HG03280 (cell line): ENCODE data around the gene CDHR2.
"Not testable (repeated sequence)": the region's sequence is repeated elsewhere in the genome, so short reads cannot be mapped to it uniquely, and the experiment has no call there.

ENCODE experiments used
- ATAC-seq: cut with Tn5 transposase; IDR thresholded peaks from one replicate; pipeline ENCODE4 v1.9.1; 2021; ENCODE audit warnings: mild to moderate bottlenecking, moderate library complexity; ENCODE audit not compliant: unreplicated experiment

The CDHR2 gene

DNA sequence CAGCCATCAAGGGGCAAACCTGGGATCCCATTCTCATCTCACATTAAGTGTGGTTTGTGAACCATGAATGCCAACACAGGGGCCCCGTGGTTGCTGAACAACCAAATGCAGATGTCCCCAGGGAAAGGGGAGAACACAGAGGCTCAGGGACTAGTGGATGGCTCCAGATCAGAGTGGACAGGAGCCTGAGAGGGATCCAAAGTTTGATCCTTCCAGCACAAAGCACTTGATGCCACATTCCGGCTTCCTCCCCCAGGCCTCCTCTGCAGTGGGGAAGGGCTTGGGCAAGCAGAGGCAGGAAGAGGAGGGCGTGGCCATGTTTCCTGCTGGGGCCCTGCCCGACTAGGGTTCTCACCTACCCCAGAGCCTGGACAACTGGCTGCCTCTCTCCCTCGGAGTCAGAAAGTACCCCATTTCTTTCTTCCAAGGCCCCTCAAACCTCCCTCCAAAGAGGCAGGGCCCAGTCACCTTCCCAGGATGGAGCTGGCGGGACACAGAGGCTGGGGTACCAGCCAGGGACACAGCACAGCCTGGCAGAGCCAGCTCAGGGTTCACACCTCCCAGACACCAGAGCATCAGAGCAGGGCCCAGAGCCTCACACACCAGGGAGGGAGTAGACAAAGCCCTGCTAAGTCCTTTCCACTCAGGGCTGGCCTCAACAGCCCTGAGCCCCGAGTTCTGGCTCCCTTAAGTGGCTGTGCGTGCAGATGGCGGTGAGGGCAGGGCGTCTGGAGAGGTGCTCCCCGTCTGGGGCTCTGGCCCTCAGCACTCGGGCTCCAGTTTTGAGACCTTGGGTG lies 7.6 kb upstream of the CDHR2 start:
- ATAC-seq = no peak

DNA sequence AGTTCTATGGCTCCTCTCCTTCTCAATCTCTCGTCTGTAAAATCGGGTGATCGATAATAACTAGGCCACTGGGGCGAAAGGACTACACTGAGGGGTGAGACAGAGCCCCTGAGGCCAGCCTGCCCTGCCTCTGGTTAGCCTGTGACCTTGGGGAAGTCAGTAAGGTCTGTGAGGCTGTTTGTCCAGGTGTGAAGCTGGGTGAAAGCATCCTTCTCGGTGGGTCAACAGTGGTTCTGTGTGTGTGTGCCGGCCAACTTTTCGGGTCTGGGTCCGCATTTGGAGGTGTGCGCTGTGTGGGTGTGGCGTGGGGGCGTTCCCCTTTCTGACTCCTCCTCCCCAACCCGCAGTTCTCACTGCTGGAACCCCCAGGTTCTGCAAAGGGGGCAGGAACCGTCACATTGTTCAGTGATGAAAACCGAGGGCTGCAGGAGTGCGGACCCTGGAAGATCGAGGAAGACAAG lies 7.0 kb upstream of the CDHR2 start:
- ATAC-seq = no peak

DNA sequence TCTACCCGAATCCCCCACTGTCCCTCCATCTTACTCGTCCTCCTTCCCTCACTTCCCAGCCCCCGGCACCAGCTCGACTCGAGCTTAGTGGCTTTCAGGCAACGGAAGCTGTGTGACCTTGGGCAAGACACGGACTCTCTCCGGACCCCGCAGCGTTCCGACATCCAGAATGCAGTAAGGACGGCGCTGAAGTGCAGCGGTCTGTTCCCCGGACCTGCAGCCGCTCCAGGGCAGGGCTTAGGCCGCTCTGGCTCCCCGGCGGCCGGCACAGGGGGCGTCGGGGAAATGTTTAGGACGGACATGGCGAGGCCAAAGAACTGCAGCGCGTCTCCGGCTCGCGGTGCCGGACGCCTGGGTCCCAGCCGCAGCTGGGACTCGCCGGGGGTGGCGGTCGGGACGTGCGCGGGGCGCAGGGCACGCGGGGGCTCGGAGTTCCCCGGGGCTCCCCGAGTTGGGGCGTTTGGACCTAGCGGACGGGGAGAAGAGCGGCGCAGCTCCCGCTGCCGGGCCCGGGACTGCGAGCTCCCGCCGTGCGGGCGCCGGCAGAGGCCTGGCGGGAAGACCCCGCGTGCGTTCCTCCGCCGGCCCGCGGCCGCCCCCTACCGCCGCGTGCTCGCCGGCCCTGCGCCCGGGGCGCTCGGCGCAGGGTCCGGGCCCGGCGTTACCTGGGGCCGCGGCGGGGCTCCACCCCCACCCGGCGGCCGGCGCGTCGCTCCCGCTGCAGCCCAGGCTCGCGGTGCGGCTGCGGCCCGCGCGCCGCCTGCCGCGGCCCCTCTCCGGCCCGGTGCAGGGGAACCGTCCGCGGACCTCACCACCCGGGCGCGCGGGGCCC lies 6.3 kb upstream of the CDHR2 start:
- peak; percentile 46 for ATAC-seq

DNA sequence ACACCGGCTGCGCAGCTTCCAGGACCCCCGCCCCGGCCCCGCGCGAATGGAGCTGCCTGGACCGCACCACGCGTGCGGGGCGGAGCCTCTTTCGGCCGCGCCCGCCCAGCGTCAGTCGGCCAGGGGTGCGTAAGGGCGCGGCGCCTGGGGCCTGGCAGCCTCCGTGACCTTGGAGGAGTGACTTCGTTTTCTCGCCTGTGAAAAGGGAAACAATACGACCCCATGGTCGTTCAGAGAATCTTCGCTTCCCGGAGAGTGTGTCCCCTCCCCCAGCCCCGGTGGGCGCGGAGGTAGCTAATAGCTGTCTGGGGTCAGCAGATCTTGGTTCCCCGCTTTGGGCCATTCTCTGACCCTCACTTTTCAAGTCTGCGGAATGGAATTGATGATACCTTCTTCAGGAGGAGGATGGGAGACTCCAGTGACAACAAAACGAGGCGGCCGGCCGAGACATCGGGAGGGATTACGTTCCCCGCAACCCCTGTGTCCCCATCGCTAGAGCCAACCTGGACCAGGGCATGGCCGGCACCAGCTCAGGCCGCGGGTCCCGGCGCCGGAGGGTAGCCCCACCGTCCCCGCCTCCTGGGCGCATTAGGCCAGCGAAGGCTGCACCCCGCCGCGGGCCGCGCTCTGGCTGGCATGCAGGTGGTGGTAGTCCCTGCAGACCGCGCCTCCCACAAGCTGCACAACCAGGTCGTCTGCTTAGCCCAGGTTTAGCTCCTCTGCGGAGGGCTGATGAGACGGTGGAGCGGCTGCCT lies 5.5 kb upstream of the CDHR2 start:
- peak; percentile 69 for ATAC-seq

DNA sequence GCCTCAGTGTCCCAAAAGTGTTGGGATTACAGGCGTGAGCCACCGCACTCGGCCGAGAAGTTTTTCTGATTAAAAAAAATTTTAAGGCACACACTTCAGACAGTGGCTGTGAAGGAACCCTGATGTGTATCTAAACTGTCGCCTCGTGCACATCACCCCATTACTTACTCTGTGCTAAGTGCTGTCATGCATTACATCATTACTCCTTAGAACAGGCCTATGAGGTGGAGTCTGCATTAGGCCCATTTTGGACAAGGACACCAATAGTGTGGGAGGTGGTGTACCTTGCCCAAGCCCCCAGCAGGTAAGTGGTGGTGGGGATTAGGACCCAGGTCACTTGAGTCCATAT lies 3.8 kb upstream of the CDHR2 start:
- ATAC-seq = no peak

DNA sequence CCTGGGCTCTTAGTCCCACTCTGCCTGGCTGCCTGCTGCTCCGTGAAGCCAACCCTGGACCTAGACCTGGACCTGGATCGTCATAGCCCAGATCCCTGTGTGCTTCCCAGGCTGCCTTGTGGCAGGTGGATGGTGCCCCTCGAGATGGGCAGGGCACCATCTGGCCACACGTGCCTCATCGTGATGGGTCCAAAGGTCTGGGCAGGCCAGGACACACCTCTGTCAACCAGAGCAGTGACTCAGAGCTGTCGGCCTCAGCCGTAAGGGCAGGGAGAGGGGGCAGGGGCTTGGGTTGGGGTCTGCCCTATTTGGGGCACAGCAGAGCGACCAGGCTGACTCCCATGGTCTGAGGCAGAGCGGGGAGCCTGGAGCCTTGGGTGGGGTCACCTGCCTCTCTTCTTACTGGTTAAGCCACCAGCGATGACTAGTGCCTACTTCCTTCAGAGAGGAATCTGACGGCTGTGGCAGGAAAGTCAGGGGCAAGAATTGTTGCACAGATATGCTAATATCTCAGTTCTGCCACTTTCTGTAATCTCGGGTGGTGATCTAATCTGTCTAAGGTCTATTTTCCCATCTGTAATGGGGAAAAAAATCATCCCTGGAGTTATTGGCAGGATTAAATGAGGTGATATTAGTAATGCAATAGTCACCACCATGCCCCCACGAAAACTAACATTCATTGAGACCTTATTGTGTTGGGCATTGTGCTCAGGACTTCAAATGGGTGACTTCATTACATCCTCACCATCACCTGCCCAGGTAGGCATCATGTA lies 3.2 kb upstream of the CDHR2 start:
- ATAC-seq = no peak

DNA sequence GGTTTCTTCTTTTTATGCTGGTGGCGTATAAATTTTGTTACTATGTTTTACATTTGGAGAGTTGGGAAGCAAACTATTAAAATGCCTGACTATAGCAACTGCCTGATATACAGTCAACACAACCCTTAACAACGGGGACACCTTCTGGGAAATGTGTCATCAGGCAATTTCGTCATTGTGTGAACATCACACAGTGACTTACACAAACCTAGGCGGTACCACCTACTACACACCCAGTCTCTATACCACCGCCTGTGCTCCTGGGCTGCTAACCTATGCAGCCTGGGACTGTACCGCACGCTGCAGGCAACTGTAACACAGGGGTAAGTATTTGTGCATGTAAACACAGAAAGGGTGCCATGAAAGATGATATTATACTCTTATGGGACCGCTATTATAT lies 1.3 kb upstream of the CDHR2 start:
- no peak for ATAC-seq

DNA sequence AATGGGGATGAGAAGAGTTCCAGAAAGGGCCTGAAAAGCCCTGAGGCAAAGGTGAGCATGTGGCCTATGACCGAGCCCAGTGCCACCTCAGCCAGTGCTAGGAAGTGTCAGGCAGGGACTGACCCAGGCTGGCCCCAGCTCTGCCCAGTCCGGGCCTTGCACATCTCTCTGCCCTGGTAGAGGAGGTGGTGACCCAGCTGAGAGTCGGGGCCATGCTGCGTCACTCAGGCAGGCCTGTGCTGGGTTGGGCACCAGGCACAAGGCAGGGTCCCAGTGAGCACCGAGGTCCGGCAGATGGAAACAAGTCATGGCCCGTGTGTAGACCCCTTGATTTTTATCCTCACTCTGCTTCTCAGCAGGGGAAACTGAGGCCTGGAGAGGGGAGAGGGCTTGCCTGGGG lies 729 bp downstream of the CDHR2 start:
- no peak for ATAC-seq

DNA sequence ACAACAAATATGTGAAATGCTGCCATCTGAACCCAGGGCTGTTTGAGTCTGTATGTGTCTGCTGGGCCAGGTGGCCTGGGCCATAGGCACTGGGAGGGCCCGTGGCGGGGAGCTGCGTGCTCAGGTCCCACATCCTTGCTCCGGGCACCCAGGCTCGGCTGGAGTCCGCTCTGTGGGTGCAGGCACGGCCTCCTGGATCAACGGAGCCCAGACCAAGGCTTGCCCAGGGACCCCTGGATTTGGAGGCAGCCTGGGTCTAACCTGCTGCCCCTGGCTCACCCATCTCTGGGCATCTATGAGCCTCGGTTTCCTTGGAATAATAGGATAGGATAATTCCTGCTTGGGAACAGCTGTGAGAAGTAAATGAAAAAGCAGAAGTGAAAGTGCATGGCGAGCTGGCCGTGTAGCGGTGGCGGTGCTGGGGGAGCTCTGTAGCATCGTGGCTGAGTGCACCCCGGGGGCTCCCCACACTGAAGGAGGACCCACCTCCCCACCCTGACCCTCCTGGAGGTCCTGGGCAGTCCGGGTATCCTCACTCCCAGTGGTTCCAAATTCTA lies 1.2 kb downstream of the CDHR2 start:
- ATAC-seq = no peak

DNA sequence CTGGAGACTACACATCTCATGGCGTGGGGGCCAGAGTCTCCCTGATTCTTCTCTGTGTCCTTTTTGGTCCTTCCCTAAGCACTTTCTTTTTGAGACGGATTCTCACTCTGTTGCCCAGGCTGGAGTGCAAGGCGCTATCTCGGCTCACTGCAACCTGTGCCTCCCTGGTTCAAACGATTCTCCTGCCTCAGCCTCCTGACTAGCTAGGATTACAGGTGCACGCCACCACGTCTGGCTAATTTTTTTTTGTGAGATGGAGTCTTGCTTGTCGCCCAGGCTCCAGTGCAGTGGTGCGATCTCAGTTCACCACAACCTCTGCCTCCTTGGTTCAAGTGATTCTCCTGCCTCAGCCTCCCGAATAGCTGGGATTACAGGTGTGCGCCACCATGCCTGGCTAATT lies 1.8 kb downstream of the CDHR2 start:
- not testable (repeated sequence) for ATAC-seq

DNA sequence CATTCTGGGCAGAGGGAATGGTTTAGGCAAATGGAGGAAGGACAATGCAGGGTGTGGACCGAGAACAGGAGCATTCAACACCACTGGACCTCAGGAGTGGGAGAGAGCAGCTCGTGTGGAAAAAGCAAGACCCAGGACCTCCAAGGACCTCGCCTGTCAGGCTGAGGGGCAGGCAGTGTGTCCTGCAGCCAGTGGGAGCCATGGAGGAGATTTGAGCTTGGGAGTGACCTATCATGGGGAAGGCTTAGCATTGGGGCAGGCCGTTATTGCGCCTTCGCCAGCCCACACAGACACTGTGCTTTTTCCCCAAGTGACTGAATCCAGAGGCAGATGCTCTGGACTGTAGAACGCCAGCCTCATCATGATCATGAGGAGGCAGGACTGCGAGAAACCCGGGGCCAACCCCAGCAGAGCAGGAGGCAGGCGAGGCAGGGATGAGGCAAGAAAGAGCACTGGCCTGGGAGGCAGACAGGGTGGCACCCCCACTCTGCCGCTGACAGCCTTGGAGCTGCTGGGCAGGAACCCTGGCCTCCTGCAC lies 3.3 kb downstream of the CDHR2 start:
- no peak for ATAC-seq

DNA sequence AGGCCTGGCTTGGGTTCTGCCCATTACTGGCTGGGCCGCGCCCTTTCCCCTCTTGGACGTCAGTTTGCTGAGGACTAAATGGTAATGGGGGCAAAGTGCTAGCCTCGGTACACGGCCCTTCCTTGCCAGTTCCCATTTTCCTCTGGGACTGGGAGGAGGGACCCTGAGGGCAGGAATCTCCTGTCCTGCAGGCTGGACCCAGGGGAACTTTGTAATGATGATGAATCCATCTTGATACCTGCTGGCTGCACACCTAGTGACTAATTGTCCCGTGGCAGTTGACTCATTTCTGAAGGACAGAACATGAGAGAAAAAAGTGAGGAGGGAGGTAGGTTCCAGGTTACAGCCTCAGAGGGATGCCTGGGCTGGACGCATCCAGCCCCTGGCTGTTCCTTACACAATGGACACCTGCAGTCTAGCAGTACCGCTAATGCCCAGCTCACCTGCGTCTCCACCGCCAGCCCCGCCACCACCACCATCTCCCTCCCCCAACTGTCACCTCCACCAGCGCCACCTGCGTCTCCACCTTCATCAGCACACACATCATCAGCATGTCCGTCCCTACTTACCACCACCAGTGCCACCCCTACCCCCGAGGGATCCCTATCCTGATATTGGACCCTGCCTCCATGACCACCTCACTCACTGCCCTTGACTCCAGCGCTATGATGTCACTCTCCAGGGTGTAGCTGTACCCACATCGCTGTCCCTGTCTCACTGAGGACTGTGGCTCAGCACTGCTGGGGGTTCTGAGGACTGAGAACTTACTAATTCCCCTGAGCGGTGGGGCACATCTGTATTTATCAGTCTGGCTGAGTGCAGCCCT lies 4.3 kb downstream of the CDHR2 start:
- ATAC-seq = no peak

DNA sequence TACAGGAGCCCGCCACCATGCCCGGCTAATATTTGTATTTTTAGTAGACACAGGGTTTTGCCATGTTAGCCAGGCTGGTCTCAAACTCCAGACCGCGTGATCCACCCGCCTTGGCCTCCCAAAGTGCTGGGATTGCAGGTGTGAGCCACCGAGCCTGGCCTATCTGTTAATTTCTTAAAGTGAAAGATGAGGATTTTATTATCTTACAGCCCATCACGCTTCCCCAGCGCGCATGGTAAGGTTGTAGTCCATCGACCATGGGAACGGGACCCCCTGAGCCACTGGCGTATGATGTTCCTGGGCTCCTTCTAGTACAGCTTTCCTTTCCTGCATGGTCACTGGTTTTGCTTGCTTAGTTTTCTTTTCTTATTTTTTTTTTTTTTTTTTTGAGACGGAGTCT lies 8.7 kb downstream of the CDHR2 start:
- no peak for ATAC-seq

DNA sequence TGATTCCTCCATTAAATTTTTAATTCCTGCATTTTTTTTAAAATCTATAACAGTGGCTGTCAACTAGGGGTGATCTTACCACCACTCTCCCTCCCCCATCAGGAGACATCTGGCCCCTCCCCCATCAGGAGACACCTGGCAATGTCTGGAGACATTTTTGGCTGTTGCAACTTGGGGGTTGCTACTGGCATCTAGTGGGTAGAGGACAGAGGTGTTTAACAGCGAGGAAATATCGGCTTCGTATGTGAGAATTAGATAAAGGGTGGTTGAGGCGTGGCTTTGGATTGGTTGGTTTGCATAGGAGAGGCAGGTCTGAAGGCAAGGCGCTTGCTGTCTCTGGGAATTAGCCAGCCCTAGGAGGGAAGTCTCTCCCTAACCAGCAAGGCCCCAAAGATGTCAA lies 10.5 kb downstream of the CDHR2 start:
- ATAC-seq = no peak

DNA sequence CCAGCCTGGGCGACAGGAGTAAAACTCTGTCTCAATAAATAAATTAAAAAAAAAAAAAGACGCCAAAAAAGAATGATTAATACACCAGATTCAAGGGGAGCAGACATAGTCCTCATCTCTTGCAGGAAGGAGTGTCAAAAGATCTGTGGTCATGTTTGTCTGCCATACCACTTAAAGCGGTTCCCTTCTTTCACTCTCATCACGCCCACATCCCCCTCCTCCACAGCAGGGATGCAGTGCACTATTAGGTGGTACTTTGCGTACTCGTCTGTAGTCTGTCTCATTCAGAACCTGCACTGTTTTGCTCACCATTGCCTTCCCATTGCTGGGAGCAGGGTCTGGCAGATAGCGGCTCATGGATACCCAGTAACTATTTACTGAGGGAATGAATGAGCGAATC lies 11.2 kb downstream of the CDHR2 start:
- no peak for ATAC-seq

DNA sequence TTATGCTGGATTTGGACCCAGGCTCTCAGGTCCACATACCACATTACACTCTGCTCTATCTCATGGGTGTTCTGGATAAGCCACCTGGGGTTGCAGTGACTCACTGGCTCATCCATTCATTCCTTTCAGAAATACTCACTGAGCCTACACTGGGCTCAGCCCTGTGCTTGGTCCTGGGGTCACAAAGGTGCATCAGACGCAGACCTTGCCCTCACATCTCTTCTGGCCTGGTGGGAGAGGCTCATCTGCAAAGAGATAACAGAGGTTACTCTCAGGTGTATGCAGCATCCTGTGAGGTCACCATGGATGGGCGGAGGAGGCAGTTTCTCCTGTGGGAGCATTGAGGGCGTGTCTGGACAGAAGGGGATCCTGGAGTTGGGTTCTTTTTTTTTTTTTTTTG lies 12.1 kb downstream of the CDHR2 start:
- ATAC-seq = no peak

DNA sequence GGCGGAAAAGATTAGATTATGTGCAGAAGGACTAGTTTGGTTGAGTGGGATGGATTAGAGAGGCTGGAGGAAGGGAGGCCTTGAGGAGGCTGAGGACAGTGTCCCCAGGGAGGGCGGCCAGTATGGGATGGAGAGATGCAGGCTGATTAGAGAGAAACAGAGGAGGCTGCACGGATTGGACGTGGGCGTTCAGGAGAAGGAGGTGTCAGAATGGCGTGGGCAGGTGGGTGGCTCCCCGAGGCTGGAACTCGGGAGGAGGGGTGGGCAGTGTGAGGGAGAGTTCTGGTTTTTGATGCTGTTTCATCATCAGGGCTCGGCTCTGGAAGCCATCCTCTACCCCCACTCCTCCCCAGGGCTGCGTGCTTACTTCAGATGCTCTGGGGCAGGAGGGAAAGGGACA lies 13.0 kb downstream of the CDHR2 start:
- no peak for ATAC-seq

DNA sequence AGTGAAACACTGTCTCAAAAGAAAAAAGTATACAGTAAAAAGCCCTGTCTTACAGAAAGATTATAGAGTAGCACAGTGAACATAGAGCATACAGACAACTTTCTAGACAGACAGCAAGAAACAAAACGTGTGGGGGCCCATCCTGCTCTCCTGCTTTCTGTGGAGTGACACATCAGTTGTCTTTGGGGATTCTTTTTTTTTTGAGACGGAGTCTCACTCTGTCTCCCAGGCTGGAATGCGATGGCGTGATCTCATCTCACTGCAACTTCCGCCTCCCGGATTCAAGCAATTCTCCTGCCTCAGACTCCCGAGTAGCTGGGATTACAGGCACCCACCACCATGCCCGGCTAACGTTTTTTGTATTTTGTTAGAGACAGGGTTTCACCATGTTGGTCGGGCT lies 14.9 kb downstream of the CDHR2 start:
- no peak for ATAC-seq

DNA sequence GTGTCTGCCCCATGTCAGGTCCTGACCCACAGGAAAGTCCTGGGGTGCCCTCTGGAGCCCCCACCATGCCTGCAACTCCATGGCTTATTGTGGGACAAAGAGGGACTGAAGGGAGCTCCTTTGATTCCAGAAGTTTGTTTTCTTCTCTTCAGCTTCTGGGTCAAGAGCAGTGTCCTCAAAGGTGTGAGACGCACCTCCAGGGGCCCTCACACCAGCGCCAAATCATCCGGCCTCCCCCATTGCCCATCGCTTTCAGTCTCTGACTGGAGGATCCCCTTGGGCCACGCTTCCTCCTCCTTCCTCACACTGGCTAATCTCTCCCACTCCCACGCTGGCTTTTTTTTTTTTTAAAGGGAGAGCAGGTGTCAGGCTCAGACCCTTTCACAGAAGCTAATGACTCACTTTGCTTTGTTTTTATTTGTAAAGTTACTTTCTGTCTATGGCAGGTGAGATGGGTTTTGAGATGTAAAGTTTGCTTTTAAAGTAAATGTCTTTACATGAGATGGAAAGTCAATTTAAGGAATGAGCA lies 16.7 kb downstream of the CDHR2 start:
- ATAC-seq = no peak
